GM12878 (cell line): Measurements from ENCODE around the gene NDC80. TPM values are rescaled to one million over a fixed set of nuclear protein-coding genes. Genes with fewer than 3 reads are reported as not detected.
A peak's percentile ranks its signal among the peaks of the same experiment; 100 is the strongest.

ENCODE experiments used
- ATAC-seq: fragments of 200-7000 bp; cut with Tn5 transposase; 3 replicates; pipeline ENCODE4 v1.9.1; 2020; ENCODE audit warnings: mild to moderate bottlenecking, moderate library complexity
- BruUV-seq: library from RNA; stranded (reverse); fragments of 400-500 nt; replicated peaks from 2 replicates; lab custom pipeline; 2021; lab: Mats Ljungman, UMichigan
- CTCF ChIA-PET: fragments of 300-600 bp; sonication (Branson Sonifier 250); formaldehyde crosslinking; extraction: SDS; loops from one replicate; lab custom pipeline; 2021; ENCODE audit warnings: inconsistent platforms; lab: Yijun Ruan, JAX
- POLR2A ChIA-PET: fragments of 350-600 bp; formaldehyde crosslinking; extraction: SDS; loops from one replicate; lab custom pipeline; 2021; ENCODE audit warnings: inconsistent platforms; lab: Charles Lee
- RAD21 ChIA-PET: fragments of 300-600 bp; sonication (Branson Sonifier 250); formaldehyde crosslinking; loops from one replicate; lab custom pipeline; 2023; ENCODE audit warnings: antibody characterized with exemption; ENCODE audit not compliant: unreplicated experiment; lab: Charles Lee
- SMC1A ChIA-PET: fragments of 300-600 bp; sonication (Branson Sonifier 250); formaldehyde crosslinking; loops from one replicate; lab custom pipeline; 2023; ENCODE audit not compliant: unreplicated experiment, uncharacterized antibody; lab: Charles Lee
- DNase-seq: peaks from one replicate; pipeline ENCODE4 v3.0.0-alpha.2; 2011; ENCODE audit warnings: low read depth, low spot score
- FAIRE-seq: peaks from 3 replicates; lab custom pipeline; 2011; peaks lifted over from hg19 to GRCh38; lab: Jason Lieb, UNC
- H2AFZ ChIP-seq: 2 replicates; pipeline ENCODE4 v1.6.0; 2011; ENCODE audit warnings: low read depth, low read length, control low read depth; ENCODE audit not compliant: control insufficient read depth
- H3K27ac ChIP-seq: 2 replicates; pipeline ENCODE4 v1.5.1; 2011; ENCODE audit warnings: control low read depth; ENCODE audit not compliant: control insufficient read depth, insufficient read depth
- H3K27me3 ChIP-seq, 2 experiments: replicated peaks in 1 of 2; 2 replicates each; pipeline versions ENCODE4 v1.6.0 to v1.6.1; 2011; ENCODE audit warnings: low read length in 1 of 2; ENCODE audit not compliant: control insufficient read depth in 2 of 2, insufficient read depth in 2 of 2
- H3K36me3 ChIP-seq, 2 experiments: 2 replicates each; pipeline ENCODE4 v1.5.1; 2011; ENCODE audit warnings: low read length in 1 of 2; ENCODE audit not compliant: control insufficient read depth in 2 of 2, insufficient read depth in 2 of 2
- H3K4me1 ChIP-seq: 2 replicates; pipeline ENCODE4 v1.6.1; 2011; ENCODE audit warnings: mild to moderate bottlenecking, low read length, moderate library complexity, mixed read lengths; ENCODE audit not compliant: control insufficient read depth, insufficient read depth
- H3K4me2 ChIP-seq: 2 replicates; pipeline ENCODE4 v1.6.0; 2011; ENCODE audit warnings: control low read depth; ENCODE audit not compliant: control insufficient read depth, insufficient read depth
- H3K4me3 ChIP-seq: fragments of 200-600 bp; sonication (generic); 2 replicates; pipeline ENCODE4 v1.5.1; 2016
- H3K79me2 ChIP-seq: 2 replicates; pipeline ENCODE4 v1.6.0; 2011; ENCODE audit warnings: low read length; ENCODE audit not compliant: control insufficient read depth, insufficient read depth
- H3K9ac ChIP-seq: 2 replicates; pipeline ENCODE4 v1.8.0; 2011; ENCODE audit warnings: low read length, control low read depth, mixed read lengths; ENCODE audit not compliant: control insufficient read depth, insufficient read depth
- H3K9me3 ChIP-seq: replicated peaks from 3 replicates; pipeline ENCODE4 v1.5.1; 2011; ENCODE audit warnings: mild to moderate bottlenecking, low read length; ENCODE audit not compliant: control insufficient read depth, insufficient read depth
- H4K20me1 ChIP-seq: 2 replicates; pipeline ENCODE4 v1.6.0; 2011; ENCODE audit not compliant: control insufficient read depth, insufficient read depth
- MYC ChIP-seq: IDR thresholded peaks from 2 replicates; pipeline ENCODE4 v1.6.1; 2011; ENCODE audit warnings: mild to moderate bottlenecking, low read length, moderate library complexity, inconsistent platforms; ENCODE audit not compliant: insufficient read depth, insufficient replicate concordance, insufficient read length, severe bottlenecking
- NR2F1 ChIP-seq: fragments of 450-650 bp; conservative IDR thresholded peaks from 2 replicates; pipeline ENCODE4 v1.6.1; 2017; ENCODE audit warnings: mild to moderate bottlenecking
- PAX8 ChIP-seq: fragments of 450-650 bp; IDR thresholded peaks from 2 replicates; pipeline ENCODE4 v1.6.1; 2017; ENCODE audit warnings: mild to moderate bottlenecking, moderate library complexity
- POLR2AphosphoS2 ChIP-seq: IDR thresholded peaks from 2 replicates; pipeline ENCODE4 v1.6.1; 2011; ENCODE audit warnings: low read depth, mild to moderate bottlenecking, low read length, improper control_type of control experiment, moderate library complexity
- ZNF207 ChIP-seq: fragments of 450-650 bp; IDR thresholded peaks from 2 replicates; pipeline ENCODE4 v1.6.1; 2014; ENCODE audit warnings: antibody characterized with exemption, mild to moderate bottlenecking, borderline replicate concordance
- whole genome bisulfite sequencing: methylation state at CpG from one replicate; pipeline ENCODE4 v1.1.6; 2016; ENCODE audit warnings: low lambda C conversion rate; ENCODE audit not compliant: insufficient replicate concordance, insufficient coverage; ENCODE audit errors: missing lambda C conversion rate; 5-methylcytosine and 5-hydroxymethylcytosine counted together
- in situ Hi-C: fragments of 300-500 bp; cut with MboI; formaldehyde crosslinking; loops from 9 replicates; pipeline ENCODE4 v1.14.3; 2018; ENCODE audit warnings: mixed read lengths
- intact Hi-C: fragments of 100-400 bp; cut with micrococcal nuclease; formaldehyde crosslinking; loops from one replicate; pipeline ENCODE4 v1.14.2; 2022; ENCODE audit not compliant: unreplicated experiment
- polyA plus RNA-seq, 11 experiments: library from polyadenylated mRNA; depleted of rRNA in 4 of 11; unstranded in 6 of 11; stranded (reverse) in 5 of 11; fragments of >200 nt; fragmentation: Nextera tagmentation in 4 of 11; fragmentation: Illumina TruSeq in 1 of 11; extraction: Ambion mirVana in 4 of 11; extraction: Trizol in 1 of 11; gene quantifications; 1 replicate in 1 of 11; 2 replicates in 10 of 11; pipeline versions ENCODE4 v1.2.1 to v1.2.3, GENCODE V29; 2011 to 2016; ENCODE audit warnings: inconsistent platforms in 2 of 11, missing spikeins in 2 of 11, low read depth in 1 of 11
- total RNA-seq, 4 experiments: library from RNA; depleted of rRNA in 3 of 4; stranded (reverse); fragments of >200 nt in 3 of 4; fragmentation: Illumina TruSeq in 1 of 4; extraction: Trizol in 1 of 4; gene quantifications; 2 replicates each; pipeline versions ENCODE4 v1.2.1 to v1.2.3, GENCODE V29; 2013 to 2021
- TF ChIP-seq, protein P1 (sequence below): fragments of 450-650 bp; IDR thresholded peaks from 2 replicates; pipeline ENCODE4 v1.6.1; 2016; ENCODE audit warnings: mild to moderate bottlenecking
- TF ChIP-seq, protein P2 (sequence below): fragments of 450-650 bp; IDR thresholded peaks from 2 replicates; pipeline ENCODE4 v1.6.1; 2017; ENCODE audit warnings: borderline replicate concordance
- TF ChIP-seq, protein P3 (sequence below): IDR thresholded peaks from 2 replicates; pipeline ENCODE4 v1.6.1; 2012; ENCODE audit warnings: low read depth, low read length, improper control_type of control experiment

The NDC80 gene
- total and polyA plus RNA-seq, 10 of the 15 experiments (the other 5 are each of a cell fraction or from before 2014, with no cell fraction given) = 36.5 to 80.8 (median 54.7) TPM

DNA sequence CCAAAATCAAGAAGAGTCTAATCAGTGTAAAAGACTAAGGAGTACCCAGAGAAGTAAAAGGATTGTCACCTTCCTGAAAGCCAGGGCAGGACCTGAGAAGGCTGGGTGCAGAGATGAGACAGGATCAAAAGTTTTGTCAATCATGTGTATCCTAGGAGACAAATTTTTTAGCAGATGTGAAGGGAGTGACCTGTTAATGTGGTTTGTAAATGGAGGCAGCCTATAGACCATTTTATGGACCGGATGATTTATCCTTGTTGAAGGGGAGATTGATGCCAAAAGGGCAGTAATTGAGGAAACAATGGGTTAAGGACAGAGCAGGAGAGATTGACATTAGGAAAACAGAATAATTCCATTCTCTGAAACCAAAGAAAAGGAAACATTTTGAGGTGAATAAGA lies 813 bp downstream of the NDC80 start:
- H2AFZ ChIP-seq = peak overlapping the region; percentile 100
- H3K4me2 ChIP-seq = peak overlapping the region; percentile 64
- H3K27me3 ChIP-seq = no peaks in the 10 kb centered on the region
- TSS peak; percentile 86 for BruUV-seq
- peak overlapping the region; percentile 82 for H3K4me3 ChIP-seq
- peak overlapping the region; percentile 97 for H3K9ac ChIP-seq
- ATAC-seq (peak; percentile 16), DNase-seq (no peak), FAIRE-seq (no peak)
- H3K79me2 ChIP-seq = peaks cover 71% of the 10 kb centered on the region
- TF ChIP-seq POLR2AphosphoS2 (no peak), ZNF207 (no peak), MYC (no peak), PAX8 (no peak), NR2F1 (no peak)
- TF ChIP-seq, protein P1, sequence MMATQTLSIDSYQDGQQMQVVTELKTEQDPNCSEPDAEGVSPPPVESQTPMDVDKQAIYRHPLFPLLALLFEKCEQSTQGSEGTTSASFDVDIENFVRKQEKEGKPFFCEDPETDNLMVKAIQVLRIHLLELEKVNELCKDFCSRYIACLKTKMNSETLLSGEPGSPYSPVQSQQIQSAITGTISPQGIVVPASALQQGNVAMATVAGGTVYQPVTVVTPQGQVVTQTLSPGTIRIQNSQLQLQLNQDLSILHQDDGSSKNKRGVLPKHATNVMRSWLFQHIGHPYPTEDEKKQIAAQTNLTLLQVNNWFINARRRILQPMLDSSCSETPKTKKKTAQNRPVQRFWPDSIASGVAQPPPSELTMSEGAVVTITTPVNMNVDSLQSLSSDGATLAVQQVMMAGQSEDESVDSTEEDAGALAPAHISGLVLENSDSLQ = peak; percentile 50
- TF ChIP-seq, protein P2, sequence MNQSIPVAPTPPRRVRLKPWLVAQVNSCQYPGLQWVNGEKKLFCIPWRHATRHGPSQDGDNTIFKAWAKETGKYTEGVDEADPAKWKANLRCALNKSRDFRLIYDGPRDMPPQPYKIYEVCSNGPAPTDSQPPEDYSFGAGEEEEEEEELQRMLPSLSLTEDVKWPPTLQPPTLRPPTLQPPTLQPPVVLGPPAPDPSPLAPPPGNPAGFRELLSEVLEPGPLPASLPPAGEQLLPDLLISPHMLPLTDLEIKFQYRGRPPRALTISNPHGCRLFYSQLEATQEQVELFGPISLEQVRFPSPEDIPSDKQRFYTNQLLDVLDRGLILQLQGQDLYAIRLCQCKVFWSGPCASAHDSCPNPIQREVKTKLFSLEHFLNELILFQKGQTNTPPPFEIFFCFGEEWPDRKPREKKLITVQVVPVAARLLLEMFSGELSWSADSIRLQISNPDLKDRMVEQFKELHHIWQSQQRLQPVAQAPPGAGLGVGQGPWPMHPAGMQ = no peak
- TF ChIP-seq, protein P3, sequence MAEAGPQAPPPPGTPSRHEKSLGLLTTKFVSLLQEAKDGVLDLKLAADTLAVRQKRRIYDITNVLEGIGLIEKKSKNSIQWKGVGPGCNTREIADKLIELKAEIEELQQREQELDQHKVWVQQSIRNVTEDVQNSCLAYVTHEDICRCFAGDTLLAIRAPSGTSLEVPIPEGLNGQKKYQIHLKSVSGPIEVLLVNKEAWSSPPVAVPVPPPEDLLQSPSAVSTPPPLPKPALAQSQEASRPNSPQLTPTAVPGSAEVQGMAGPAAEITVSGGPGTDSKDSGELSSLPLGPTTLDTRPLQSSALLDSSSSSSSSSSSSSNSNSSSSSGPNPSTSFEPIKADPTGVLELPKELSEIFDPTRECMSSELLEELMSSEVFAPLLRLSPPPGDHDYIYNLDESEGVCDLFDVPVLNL = no peak
- RAD21 ChIA-PET = interaction anchor here (1.1 to 3.9 kb wide), 4 partner anchors 14 to 70 kb away, joined by 3 to 21 read pairs (median 7); no protein-coding TSS in a partner anchor
- POLR2A ChIA-PET = interaction anchor here (0.6 to 2.0 kb wide), 4 partner anchors 11 to 86 kb away, joined by 3 to 10 read pairs (median 5); partner anchors contain the start of gene SMCHD1
- H3K4me1 ChIP-seq = peaks cover 5% of the 10 kb centered on the region
- no peaks in the 10 kb centered on the region for H3K9me3 ChIP-seq
- H4K20me1 ChIP-seq = no peaks in the 10 kb centered on the region
- peak overlapping the region; percentile 100 for H3K27ac ChIP-seq
- peaks cover 4 to 10% of the 10 kb centered on the region in 2 experiments for H3K36me3 ChIP-seq
- CTCF ChIA-PET = interaction anchor here (0.7 to 2.7 kb wide), 3 partner anchors 14 to 68 kb away, joined by 3 to 16 read pairs (median 4); no protein-coding TSS in a partner anchor
- SMC1A ChIA-PET = interaction anchor here (0.7 to 3.0 kb wide), 6 partner anchors 11 to 70 kb away, joined by 3 to 10 read pairs (median 4); no protein-coding TSS in a partner anchor
- intact Hi-C loops = loop anchor here (2.0 to 5.0 kb wide), 2 partner anchors 83 to 675 kb away; partner anchors contain the start of genes MYL12A and SMCHD1
- 5% methylated on average over 1 of the region's 1 CpG for WGBS
- in situ Hi-C loops = no loop called here
